ENCODE data around the gene DGKG. TPM values are rescaled to one million over a fixed set of nuclear protein-coding genes. Genes with fewer than 3 reads are reported as not detected.

DGKG gene
- total RNA-seq, 4 donors from 2014 or later, result 0.70 to 13.2 (median 5.9) TPM

DNA sequence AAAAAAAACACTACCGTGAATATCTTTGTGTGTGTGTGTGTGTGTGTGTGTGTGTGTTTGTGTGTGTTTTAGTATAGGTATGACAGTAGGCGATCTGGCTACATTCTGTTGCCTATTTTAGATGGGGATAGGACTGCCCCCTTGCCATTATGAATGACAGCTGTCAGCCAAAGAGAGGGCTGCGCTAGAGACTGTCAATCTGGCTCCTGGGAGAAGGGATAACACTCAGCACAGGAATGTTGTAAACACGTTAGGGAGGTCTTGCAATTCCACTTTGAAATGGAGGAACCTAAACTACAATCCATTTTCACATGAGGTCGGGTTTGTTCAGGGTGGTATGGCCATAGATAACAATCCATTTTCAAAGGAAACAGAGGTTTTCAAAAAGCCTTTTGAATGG is 239.0 kb downstream of the DGKG start:
- no peak for DNase-seq
- H3K36me3 ChIP-seq, result no peaks in the 10 kb centered on the region
- H3K4me3 ChIP-seq, result no peak overlapping the region
- no peaks in the 10 kb centered on the region for H3K4me1 ChIP-seq
- no peaks in the 10 kb centered on the region for H3K27me3 ChIP-seq
- H3K9me3 ChIP-seq, result no peaks in the 10 kb centered on the region
- no peak for TF ChIP-seq POLR2A (IDR thresholded peaks at IDR 0.05)
- TF ChIP-seq, protein P1, sequence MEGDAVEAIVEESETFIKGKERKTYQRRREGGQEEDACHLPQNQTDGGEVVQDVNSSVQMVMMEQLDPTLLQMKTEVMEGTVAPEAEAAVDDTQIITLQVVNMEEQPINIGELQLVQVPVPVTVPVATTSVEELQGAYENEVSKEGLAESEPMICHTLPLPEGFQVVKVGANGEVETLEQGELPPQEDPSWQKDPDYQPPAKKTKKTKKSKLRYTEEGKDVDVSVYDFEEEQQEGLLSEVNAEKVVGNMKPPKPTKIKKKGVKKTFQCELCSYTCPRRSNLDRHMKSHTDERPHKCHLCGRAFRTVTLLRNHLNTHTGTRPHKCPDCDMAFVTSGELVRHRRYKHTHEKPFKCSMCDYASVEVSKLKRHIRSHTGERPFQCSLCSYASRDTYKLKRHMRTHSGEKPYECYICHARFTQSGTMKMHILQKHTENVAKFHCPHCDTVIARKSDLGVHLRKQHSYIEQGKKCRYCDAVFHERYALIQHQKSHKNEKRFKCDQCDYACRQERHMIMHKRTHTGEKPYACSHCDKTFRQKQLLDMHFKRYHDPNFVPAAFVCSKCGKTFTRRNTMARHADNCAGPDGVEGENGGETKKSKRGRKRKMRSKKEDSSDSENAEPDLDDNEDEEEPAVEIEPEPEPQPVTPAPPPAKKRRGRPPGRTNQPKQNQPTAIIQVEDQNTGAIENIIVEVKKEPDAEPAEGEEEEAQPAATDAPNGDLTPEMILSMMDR (IDR thresholded peaks at IDR 0.05), result no peak
- H3K27ac ChIP-seq, result no peak overlapping the region

DNA sequence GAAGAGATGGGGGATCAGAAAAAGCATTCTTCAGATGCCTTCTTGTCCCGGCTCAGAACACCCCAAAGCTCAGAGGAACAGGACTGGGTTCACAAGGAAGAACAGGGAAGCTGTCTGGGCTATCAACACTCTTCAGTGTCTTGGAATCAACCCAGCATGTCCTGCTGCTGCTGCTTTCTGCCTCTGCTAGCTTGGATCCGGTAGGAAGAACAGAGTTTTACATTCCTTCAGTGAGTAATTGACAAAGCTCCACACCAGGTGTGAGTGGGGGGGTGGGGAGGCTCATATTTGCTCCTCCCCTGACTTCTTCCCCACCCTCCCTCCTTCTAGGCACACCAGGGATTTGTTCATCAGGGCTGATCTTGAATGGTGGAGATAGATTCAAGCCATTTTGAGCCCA is 240.1 kb downstream of the DGKG start:
- H3K9me3 ChIP-seq, result no peaks in the 10 kb centered on the region
- TF ChIP-seq, protein P1 (IDR thresholded peaks at IDR 0.05), result no peak
- TF ChIP-seq POLR2A (IDR thresholded peaks at IDR 0.05), result no peak
- no peaks in the 10 kb centered on the region for H3K4me1 ChIP-seq
- no peaks in the 10 kb centered on the region for H3K27me3 ChIP-seq
- no peak for DNase-seq
- no peak overlapping the region for H3K4me3 ChIP-seq
- H3K36me3 ChIP-seq, result no peaks in the 10 kb centered on the region
- H3K27ac ChIP-seq, result no peak overlapping the region

DNA sequence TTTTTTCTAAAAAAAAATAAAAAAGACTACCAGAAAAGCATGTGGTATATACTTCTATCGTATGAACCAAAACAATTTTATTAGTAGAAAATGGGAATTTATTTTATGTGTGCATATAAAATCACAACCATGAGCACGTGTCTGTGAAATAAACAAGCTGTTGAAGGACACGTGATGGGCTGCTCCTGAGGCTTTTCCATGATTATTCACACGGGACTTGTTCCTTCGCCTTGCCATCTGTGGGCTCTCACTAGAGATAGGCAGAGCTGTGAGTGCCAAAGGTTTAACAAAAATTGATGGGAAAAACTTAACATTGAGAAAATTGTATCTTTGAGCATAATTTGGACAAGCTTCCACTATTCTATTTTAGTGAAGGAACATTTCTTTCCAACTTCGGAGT is 240.8 kb downstream of the DGKG start:
- no peaks in the 10 kb centered on the region for H3K9me3 ChIP-seq
- no peak overlapping the region for H3K27ac ChIP-seq
- H3K4me3 ChIP-seq, result no peak overlapping the region
- no peak for TF ChIP-seq POLR2A (IDR thresholded peaks at IDR 0.05)
- TF ChIP-seq, protein P1 (IDR thresholded peaks at IDR 0.05), result no peak
- H3K27me3 ChIP-seq, result no peaks in the 10 kb centered on the region
- H3K4me1 ChIP-seq, result no peaks in the 10 kb centered on the region
- DNase-seq, result no peak
- H3K36me3 ChIP-seq, result no peaks in the 10 kb centered on the region

DNA sequence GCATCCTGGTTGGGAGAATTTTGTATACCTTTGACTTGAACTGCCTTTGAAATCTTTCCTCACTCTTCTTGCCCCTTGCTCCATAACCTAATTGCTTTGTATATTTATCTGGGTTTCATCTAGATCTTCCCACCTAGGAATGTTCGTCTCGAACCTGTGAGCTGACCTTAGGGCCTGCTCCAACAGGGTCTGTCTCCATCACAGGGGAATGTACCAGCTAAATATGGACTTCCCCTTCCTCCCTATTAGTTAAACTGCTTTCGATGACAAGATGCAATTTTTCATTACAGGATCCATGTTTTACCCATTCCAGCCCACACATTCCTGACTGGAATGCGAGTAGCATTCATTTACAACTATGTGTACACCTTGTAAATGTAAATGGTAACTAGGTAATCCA is 242.5 kb downstream of the DGKG start:
- Histone ChIP-seq H3K27me3 (no peaks in the 10 kb centered on the region), H3K27ac (no peak overlapping the region), H3K9me3 (no peaks in the 10 kb centered on the region), H3K4me3 (no peak overlapping the region), H3K36me3 (no peaks in the 10 kb centered on the region), H3K4me1 (no peaks in the 10 kb centered on the region)
- TF ChIP-seq, protein P1 (IDR thresholded peaks at IDR 0.05), result no peak
- no peak for TF ChIP-seq POLR2A (IDR thresholded peaks at IDR 0.05)
- DNase-seq, result no peak

DNA sequence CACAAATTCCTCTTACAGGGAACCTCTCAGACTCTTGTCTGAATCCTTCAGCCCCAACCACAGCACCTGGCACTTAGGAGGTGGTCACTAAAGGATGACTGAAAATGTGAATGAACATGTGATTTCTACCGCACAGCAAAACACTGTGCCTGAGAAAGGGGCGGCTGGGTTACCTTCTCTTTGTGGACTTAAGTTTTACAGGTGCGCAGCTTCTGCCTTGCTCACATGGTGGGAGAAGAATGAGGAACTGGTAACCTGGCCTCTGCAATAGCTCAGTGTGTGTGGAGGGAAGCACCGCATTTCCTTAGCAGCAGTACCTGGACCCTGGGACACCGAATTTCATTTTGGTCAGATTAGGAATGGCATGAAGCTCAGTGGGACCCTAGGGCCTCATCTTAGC is 243.3 kb downstream of the DGKG start:
- no peak overlapping the region for H3K27ac ChIP-seq
- no peak for TF ChIP-seq POLR2A (IDR thresholded peaks at IDR 0.05)
- TF ChIP-seq, protein P1 (IDR thresholded peaks at IDR 0.05), result no peak
- no peaks in the 10 kb centered on the region for H3K9me3 ChIP-seq
- H3K27me3 ChIP-seq, result no peaks in the 10 kb centered on the region
- H3K4me3 ChIP-seq, result no peak overlapping the region
- DNase-seq, result no peak
- no peaks in the 10 kb centered on the region for H3K36me3 ChIP-seq
- H3K4me1 ChIP-seq, result no peaks in the 10 kb centered on the region

DNA sequence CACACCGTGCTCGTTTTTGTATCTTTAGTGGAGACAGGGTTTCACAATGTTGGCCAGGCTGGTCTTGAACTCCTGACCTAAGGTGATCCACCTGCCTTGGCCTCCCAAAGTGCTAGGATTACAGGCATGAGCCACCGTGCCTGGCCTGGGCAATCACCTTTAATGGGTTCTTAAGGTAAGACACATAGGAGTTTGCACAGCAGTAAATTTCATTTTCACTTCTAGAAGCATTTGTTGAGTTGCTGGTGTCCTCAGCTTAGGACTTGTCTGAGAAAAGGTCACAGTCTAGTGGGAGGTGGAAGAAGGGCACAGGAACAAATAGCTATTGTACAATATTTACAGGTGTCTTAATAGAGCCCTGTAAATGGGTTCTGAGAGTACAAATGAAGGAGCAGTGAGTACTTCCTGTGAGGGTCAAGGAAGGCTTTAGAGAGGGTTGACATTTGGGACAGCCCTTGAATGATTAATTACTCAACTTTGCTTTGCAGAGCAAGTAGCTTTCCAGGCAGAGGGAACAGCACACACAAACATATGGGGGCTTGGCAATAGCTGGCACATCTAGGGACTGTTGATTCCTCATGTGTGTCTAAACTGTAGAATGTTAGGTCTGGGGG is 244.4 kb downstream of the DGKG start:
- Histone ChIP-seq H3K27ac (no peak overlapping the region), H3K27me3 (no peaks in the 10 kb centered on the region), H3K36me3 (no peaks in the 10 kb centered on the region), H3K4me1 (no peaks in the 10 kb centered on the region), H3K4me3 (no peak overlapping the region), H3K9me3 (no peaks in the 10 kb centered on the region)
- no peak for TF ChIP-seq POLR2A (IDR thresholded peaks at IDR 0.05)
- TF ChIP-seq, protein P1 (IDR thresholded peaks at IDR 0.05), result no peak
- no peak for DNase-seq

All from Peyer's patch (tissue), 4 donors.